Astrocyte of the spinal cord (primary cell): Measurements from ENCODE around the gene TBC1D12.

Experiments
- DNase-seq: peaks from one replicate; pipeline ENCODE4 v3.0.0; 2011; ENCODE audit warnings: low read depth, low spot score
- H3K4me3 ChIP-seq: 2 replicates; pipeline ENCODE4 v1.5.1; 2011; ENCODE audit warnings: low read depth, mild to moderate bottlenecking, low read length, moderate library complexity
- CTCF ChIP-seq: IDR thresholded peaks from 2 replicates; pipeline ENCODE4 v1.5.1; 2012; ENCODE audit warnings: low read depth, mild to moderate bottlenecking, low read length, inconsistent platforms
- in situ Hi-C: cut with HindIII; loops from 2 replicates; pipeline ENCODE4 v1.10.0; 2017; ENCODE audit warnings: low sequenced_read_pairs

Gene TBC1D12

GRCh38 chr10:94571081-94571480 is 168.7 kb downstream of the TBC1D12 start:
- in situ Hi-C loops, result no loop called here
- H3K4me3 ChIP-seq, result no peak overlapping the region
- no peak for TF ChIP-seq CTCF
- no peak for DNase-seq

- in situ Hi-C loops, result no loop called here
- peak; percentile 7 for DNase-seq
- no peak overlapping the region for H3K4me3 ChIP-seq
- TF ChIP-seq CTCF, result no peak
Observed at GRCh38 chr10:94571528-94571927, 169.2 kb downstream of the TBC1D12 start.

- no peak for TF ChIP-seq CTCF
- in situ Hi-C loops, result no loop called here
- DNase-seq, result no peak
- H3K4me3 ChIP-seq, result no peak overlapping the region
Observed at GRCh38 chr10:94578790-94579189, 176.4 kb downstream of the TBC1D12 start.

GRCh38 chr10:94583124-94583523 is 180.8 kb downstream of the TBC1D12 start:
- no peak overlapping the region for H3K4me3 ChIP-seq
- no peak for TF ChIP-seq CTCF
- in situ Hi-C loops, result no loop called here
- no peak for DNase-seq
